ENCODE results near the gene POLE.

POLE gene

DNA sequence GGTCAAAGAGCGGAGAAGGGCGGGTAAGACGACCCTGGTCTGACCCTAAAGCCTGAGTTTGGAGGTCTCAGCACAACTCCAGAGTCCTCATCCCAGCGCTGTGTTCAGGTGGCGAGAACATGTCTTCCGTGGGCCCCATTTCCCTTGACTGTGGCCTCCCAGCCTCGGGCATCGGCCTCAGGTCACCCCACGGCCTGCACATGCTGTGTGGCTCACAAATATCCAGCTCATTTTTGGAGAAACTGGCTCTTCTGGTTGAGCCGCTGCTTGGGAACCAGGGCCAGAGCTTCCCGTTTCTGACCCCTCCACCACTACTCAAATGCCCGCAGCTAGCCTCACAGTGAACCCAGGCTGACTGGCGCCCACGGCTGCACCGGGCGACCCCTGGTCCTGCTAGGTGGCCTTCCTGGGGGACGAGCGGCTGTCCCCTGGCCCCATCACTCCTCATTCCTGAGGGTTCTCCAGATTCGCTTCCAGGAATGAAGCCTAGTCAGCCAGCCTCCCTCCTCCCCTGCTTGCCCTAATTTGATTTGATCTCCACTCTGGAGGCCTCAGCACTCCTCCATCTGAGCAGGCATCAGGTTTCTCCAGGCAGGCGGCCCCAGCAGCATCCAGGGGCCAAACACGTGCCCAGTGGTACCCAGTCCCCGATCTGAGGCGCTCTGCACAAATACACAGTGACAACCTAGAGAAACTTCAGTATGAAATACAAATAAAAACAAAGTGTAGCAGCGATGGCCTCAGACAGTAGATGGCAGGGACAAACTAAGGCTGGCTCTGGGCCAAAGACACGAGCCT, 63.9 kb downstream of the POLE start:
- H3K27ac ChIP-seq = peak overlapping the region; percentile 80
- TF ChIP-seq, protein P1, sequence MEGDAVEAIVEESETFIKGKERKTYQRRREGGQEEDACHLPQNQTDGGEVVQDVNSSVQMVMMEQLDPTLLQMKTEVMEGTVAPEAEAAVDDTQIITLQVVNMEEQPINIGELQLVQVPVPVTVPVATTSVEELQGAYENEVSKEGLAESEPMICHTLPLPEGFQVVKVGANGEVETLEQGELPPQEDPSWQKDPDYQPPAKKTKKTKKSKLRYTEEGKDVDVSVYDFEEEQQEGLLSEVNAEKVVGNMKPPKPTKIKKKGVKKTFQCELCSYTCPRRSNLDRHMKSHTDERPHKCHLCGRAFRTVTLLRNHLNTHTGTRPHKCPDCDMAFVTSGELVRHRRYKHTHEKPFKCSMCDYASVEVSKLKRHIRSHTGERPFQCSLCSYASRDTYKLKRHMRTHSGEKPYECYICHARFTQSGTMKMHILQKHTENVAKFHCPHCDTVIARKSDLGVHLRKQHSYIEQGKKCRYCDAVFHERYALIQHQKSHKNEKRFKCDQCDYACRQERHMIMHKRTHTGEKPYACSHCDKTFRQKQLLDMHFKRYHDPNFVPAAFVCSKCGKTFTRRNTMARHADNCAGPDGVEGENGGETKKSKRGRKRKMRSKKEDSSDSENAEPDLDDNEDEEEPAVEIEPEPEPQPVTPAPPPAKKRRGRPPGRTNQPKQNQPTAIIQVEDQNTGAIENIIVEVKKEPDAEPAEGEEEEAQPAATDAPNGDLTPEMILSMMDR (conservative IDR thresholded peaks at IDR 0.05) = no peak

DNA sequence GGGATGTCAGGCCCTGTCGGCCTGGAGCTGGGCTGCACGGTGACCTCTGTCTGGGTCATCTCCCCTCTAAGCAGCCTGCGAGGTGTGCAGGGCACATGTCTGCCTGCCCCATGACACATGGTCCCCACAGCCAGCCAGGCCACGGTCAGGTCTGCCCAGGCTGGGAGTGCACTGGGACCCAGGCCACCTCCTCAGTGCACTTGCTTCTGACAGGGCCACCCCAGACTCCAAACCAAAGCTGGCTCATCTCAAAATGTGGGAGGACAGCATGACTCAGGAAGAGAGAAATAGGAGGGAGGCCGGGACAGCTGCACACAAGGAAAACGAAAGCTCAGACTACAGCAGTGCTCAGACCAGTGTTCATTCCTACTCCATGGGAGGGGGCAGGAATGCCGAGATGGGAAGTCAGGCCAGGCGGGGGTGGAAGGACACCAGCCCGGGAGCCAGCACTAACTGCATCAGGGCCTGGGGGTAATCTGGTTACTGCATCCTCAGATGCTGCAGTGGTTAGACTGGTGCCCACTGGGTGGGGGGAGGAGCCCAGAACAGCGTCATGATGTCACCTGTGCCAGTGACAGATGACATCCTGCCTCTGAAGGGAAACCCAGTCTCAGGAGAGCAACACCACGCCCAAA, 64.6 kb downstream of the POLE start:
- H3K27ac ChIP-seq = peak overlapping the region; percentile 80

DNA sequence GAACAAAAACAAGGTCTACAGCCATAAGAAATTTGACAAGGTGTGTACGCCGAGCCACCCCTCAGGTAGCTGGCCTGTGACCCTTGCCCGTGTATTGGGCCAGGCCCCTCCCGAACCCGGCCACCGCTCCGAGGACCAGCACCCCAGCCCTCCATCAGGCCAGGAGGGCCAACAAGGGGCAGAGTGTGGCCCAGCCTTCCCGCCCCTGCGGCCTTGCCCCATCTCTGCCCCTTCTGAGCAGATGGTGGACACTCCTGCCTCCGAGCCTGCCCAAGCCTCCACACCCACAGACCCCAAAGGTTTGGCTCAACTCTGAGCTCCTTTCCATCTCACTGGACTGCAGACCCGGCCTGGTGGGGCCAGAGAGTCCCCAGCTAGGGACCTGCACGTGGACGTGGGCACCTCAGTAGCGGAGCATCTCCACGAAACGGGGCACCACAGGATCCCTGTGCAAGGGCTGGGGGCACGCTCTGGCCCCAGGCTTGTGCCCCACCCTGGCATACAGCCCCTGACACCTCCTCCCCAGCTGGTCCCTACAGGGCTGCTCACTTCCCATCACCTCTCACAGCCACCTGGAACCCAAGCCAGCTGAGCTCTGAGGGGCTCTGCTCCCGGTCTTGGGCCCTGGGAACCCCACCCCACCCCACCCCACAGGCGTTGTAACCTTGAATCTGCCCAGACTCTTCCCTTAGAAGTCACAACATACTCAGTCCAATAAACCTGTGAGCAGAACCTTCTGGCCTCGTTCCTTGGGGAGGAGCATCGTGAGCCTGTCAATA, 65.3 kb downstream of the POLE start:
- TF ChIP-seq, protein P1 (conservative IDR thresholded peaks at IDR 0.05) = no peak
- peak overlapping the region; percentile 80 for H3K27ac ChIP-seq

More for the DNA sequence above, 64.6 kb downstream of the POLE start:
- TF ChIP-seq, protein P1 (conservative IDR thresholded peaks at IDR 0.05) = no peak

DNA sequence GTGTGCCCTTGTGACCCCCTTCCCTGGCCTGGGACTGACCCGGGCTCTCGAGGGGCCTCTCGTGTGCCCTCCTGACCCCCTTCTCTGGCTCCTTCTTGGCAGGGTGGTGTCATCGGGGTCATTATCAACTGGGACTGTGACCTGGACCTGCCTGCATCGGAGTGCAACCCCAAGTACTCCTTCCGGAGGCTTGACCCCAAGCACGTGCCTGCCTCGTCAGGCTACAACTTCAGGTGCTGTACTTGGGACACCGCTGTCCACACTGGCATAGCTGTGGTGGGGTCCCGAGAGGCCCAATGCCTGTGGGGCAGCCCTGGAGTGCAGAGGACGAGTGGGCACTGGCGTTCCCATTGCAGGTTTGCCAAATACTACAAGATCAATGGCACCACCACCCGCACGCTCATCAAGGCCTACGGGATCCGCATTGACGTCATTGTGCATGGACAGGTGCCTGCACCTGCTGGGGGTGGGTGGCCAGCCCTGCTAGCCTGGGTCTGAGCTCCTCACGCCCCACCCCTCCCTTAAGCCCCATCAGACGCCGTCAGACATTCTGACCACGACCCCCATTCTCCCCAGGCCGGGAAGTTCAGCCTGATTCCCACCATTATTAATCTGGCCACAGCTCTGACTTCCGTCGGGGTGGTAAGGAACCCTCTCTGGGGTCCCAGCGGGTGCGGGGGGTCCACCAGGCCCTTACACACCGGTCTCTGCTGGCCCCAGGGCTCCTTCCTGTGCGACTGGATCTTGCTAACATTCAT, 66.1 kb downstream of the POLE start:
- TF ChIP-seq, protein P1 (conservative IDR thresholded peaks at IDR 0.05) = no peak
- H3K27ac ChIP-seq = no peak overlapping the region

DNA sequence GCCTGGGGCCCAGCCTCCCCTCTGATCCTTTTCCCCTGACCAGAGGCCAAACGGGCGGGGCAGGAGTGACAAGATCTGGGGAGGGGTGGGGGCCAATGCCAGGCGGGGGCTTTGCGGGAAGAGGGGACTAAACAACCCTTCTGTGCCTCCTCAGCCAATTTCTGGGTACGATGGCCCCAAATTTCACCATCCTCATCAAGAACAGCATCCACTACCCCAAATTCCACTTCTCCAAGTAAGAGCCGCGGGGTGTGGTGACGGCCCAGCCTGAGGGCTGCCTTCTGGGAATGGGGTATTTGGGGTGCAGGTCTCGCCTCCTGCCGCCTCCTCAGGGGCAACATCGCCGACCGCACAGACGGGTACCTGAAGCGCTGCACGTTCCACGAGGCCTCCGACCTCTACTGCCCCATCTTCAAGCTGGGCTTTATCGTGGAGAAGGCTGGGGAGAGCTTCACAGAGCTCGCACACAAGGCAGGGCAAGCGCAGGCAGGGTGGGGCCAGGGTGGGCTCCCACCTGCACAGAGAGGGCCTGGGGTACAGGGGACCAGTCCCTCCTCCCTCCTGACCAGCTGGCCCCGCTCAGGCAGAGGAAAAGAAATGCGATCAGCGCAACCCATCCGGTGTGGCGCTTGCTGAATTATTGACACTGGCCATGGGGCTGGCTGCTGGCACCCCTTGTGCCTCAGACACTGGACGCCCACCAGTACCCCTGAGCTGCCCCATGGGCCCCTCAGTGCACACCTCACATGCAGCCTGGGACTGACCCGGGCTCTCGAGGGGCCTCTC, 66.8 kb downstream of the POLE start:
- H3K27ac ChIP-seq = no peak overlapping the region
- TF ChIP-seq, protein P1 (conservative IDR thresholded peaks at IDR 0.05) = no peak

DNA sequence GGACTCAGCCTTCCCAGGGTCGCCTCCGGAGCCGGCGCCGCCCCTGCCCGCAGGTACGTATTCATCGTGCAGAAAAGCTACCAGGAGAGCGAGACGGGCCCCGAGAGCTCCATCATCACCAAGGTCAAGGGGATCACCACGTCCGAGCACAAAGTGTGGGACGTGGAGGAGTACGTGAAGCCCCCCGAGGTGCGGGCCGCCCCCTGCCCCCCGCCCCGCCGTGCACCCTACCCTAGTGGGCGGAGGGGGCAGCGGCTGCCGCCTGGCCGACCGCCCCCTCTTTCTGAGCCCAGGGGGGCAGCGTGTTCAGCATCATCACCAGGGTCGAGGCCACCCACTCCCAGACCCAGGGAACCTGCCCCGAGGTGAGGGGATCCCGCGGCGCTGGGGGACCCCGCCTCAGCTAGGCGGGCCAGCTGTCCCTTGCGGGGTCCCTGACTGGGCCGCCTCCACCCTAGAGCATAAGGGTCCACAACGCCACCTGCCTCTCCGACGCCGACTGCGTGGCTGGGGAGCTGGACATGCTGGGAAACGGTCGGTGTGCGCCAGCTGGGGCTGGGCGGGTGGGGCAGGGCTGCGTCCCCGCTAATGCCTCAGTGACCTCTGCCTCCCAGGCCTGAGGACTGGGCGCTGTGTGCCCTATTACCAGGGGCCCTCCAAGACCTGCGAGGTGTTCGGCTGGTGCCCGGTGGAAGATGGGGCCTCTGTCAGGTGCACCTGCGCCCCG, 67.6 kb downstream of the POLE start:
- no peak overlapping the region for H3K27ac ChIP-seq
- TF ChIP-seq, protein P1 (conservative IDR thresholded peaks at IDR 0.05) = no peak

Data from VCaP (cell line).